GM12892 (cell line): ENCODE results near the gene FRY.

ENCODE experiments used
- POLR2A ChIP-seq: IDR thresholded peaks from 2 replicates; pipeline ENCODE4 v1.6.1; 2011; ENCODE audit warnings: low read depth, low read length, control low read depth
- POLR2AphosphoS5 ChIP-seq: IDR thresholded peaks from 2 replicates; pipeline ENCODE4 v1.6.1; 2011; ENCODE audit warnings: low read depth, low read length, control low read depth

GRCh38 chr13:32311188-32311897 is 279.8 kb downstream of the FRY start:
- TF ChIP-seq POLR2A (no peak), POLR2AphosphoS5 (no peak)
